IPS DF 6.9 (cell line): ENCODE data around the gene EPB41L1.

Source experiments
- DNase-seq: peaks from one replicate; pipeline ENCODE4 v3.0.0-alpha.2; 2013; ENCODE audit warnings: low read depth, low spot score
- H3K27ac ChIP-seq: one replicate; pipeline ENCODE4 v1.5.1; 2013; ENCODE audit warnings: low read length, control low read depth
- H3K27me3 ChIP-seq: 2 replicates; pipeline ENCODE4 v1.6.1; 2013; ENCODE audit warnings: mild to moderate bottlenecking, low read length; ENCODE audit not compliant: control insufficient read depth, insufficient read depth
- H3K36me3 ChIP-seq: 2 replicates; pipeline ENCODE4 v1.6.1; 2013; ENCODE audit warnings: low read length; ENCODE audit not compliant: control insufficient read depth, insufficient read depth
- H3K4me1 ChIP-seq: 2 replicates; pipeline ENCODE4 v1.6.1; 2013; ENCODE audit warnings: low read length; ENCODE audit not compliant: control insufficient read depth, insufficient read depth
- H3K4me3 ChIP-seq: 2 replicates; pipeline ENCODE4 v1.5.1; 2013; ENCODE audit warnings: mild to moderate bottlenecking, low read length
- H3K9me3 ChIP-seq: 2 replicates; pipeline ENCODE4 v1.6.1; 2013; ENCODE audit warnings: low read length, inconsistent platforms; ENCODE audit not compliant: control insufficient read depth, insufficient read depth
- WGBS: extraction: QIAGEN DNeasy Blood & Tissue Kit; methylation state at CpG from one replicate; pipeline ENCODE4 v1.1.7; 2013; ENCODE audit warnings: mixed read lengths, missing lambda C conversion rate; ENCODE audit not compliant: insufficient read length, insufficient coverage; 5-methylcytosine and 5-hydroxymethylcytosine counted together

The EPB41L1 gene

DNA sequence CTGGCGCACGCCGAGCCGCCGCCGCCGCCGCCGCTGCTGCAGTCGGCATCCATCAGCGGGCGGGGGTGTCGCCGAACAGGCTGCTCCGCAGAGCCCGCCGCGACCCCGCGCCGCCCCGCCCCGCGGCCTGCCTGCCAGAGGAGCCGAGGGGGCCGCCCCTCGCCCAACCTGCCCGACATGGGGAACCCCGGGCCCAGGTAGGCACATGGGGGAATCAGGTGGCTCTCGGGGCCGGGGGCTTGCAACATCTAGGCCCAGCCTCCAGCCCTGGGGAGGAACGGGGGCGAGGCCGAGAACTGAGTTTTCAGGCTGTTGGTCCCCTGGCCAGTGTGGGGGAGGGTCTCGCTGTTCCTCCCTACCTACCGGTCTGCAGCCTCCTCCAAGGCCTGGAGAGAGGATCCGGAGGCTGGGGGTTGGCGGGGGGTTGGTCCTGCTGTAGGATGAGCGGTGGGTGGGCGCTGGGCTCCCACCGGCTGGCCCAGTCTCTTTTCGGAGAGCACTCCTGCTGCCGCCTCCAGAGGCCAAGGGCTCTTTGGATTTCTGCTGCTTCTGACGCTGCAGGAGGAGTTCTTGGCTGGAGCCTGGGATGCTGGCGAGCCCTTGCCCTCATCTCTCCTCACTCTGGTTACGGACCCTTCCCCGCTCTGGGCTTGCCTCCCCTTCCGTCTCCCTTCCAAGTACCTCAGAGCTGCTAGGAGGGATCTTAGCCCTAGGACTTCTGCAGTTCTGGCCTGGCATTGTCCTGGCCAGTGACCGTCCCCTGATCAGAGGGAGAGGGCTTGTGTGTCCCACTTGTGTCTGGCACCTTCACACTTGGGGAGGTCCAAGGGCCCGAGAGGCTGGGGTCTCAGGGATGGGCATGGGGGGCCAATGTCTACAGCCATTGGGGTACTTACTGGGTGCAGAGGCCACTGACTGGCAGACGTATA, at the start of gene EPB41L1:
TSS of gene EPB41L1 (plus strand) at position 41 of the 929 bp plus-strand sequence. CDS start 19,038 bp downstream, outside the sequence.
- Histone ChIP-seq H3K4me3 (peak within 1 kb of the TSS; percentile 72; the same call in 1 of the 2 replicates), H3K9me3 (no peaks in the 10 kb centered on the region), H3K27ac (no peak within 1 kb of the TSS), H3K27me3 (no peaks in the 10 kb centered on the region), H3K36me3 (no peaks in the 10 kb centered on the region), H3K4me1 (0 out of 2 replicates have a peak, but pooled peaks cover 1% of the 10 kb centered on the region)
- DNase-seq: no peak
- no CpG with 5 or more reads among the region's 51 CpGs for WGBS

DNA sequence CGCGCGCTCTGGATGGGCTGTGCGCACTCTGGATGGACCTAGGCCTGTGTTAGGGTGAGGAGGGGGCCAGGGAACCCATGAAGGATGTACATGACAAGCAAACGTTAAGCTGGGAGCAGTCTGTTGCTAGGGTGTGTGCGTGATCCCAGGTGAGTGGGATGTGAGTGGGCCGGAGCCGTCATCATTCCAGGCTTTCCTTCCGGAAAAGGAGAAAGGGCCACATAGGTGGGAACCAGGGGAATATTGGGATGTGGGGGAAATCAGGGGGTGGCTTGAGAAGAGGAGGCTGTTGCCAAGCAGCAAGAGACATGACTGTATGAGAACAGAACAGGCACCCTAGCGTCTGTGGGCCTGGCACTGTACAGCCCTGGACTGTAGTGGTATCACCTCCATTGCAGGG, 49.7 kb upstream of the EPB41L1 start:
- peaks cover 9% of the 10 kb centered on the region for H3K27me3 ChIP-seq
- no peak for DNase-seq
- H3K4me1 ChIP-seq: peaks cover 2% of the 10 kb centered on the region; the same call in 1 of the 2 replicates
- H3K4me3 ChIP-seq: no peak overlapping the region
- no peak overlapping the region for H3K27ac ChIP-seq
- H3K36me3 ChIP-seq: no peaks in the 10 kb centered on the region
- no CpG with 5 or more reads among the region's 10 CpGs for WGBS
- no peaks in the 10 kb centered on the region for H3K9me3 ChIP-seq

DNA sequence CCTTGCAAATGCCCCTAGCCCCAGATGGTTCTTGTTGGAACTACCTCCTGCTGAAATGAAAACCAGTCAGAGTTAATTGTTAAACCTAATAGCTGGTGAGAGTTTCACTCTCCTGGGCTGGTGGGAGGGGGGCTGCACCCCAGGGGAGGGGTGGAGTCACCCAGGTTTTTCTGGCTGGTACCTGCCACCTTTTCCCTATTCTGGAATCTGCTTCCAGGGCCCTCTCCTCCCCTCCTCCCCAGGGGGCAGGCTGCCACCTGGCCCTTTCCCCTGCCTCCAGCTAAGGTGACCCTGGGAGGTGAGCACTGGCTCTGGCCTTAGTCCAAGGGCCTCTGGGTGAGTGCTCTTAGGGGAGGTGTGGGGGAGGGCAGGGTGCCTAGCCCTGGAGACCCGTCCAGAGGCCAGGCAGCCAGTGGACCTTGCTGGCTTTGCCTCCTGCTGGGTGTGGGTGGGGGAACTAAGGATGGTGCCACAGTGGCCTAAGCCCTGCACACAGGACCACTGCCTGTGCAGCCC, 48.8 kb upstream of the EPB41L1 start:
- no peak for DNase-seq
- H3K27me3 ChIP-seq: peaks cover 2% of the 10 kb centered on the region
- no CpG with 5 or more reads among the region's 1 CpG for WGBS
- no peak overlapping the region for H3K27ac ChIP-seq
- peaks cover 2% of the 10 kb centered on the region; the same call in 1 of the 2 replicates for H3K4me1 ChIP-seq
- no peaks in the 10 kb centered on the region for H3K9me3 ChIP-seq
- no peaks in the 10 kb centered on the region for H3K36me3 ChIP-seq
- H3K4me3 ChIP-seq: no peak overlapping the region

DNA sequence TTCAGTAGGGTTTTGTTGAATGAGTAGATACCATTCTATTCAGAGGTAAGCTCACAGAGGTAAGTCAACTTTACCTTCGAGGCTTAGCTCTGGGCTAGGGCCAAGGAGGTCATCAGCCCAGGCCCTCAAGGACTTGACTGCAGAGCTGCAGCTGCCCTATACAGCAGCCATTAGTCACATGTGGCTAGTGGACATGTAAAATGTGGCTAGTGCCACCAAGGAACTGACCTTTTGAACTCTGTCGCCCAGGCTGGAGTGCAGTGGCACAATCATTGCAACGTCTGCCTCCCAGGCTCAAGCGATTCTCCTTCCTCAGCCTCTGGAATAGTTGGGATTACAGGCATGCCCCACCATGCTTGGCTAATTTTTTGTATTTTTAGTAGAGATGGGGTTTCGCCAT, 47.9 kb upstream of the EPB41L1 start:
- H3K4me1 ChIP-seq: peaks cover 2% of the 10 kb centered on the region; the same call in 1 of the 2 replicates
- no peak for DNase-seq
- no peak overlapping the region for H3K4me3 ChIP-seq
- H3K9me3 ChIP-seq: no peaks in the 10 kb centered on the region
- no CpG with 5 or more reads among the region's 5 CpGs for WGBS
- H3K27me3 ChIP-seq: peaks cover 1% of the 10 kb centered on the region
- H3K36me3 ChIP-seq: no peaks in the 10 kb centered on the region
- H3K27ac ChIP-seq: no peak overlapping the region

DNA sequence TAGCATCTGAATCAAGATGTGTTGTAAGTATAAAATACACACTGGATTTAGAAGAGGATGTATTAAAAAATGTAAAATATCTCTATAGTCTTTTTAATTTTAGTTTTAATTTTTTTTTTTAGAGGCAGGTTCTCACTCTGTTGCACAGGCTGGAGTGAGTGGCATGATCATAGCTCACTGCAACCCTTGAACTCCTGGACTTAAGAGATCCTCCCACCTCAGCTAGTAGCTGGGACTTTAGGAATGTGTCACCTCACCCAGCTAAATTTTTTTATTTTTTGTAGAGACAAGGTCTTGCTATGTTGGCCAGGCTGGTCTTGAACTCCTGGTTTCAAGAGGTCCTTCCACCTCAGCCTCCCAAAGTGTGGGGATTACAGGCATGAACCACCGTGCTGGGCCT, 46.7 kb upstream of the EPB41L1 start:
- peaks cover 2% of the 10 kb centered on the region; the same call in 1 of the 2 replicates for H3K4me1 ChIP-seq
- no peaks in the 10 kb centered on the region for H3K9me3 ChIP-seq
- WGBS: no CpG with 5 or more reads among the region's 1 CpG

DNA sequence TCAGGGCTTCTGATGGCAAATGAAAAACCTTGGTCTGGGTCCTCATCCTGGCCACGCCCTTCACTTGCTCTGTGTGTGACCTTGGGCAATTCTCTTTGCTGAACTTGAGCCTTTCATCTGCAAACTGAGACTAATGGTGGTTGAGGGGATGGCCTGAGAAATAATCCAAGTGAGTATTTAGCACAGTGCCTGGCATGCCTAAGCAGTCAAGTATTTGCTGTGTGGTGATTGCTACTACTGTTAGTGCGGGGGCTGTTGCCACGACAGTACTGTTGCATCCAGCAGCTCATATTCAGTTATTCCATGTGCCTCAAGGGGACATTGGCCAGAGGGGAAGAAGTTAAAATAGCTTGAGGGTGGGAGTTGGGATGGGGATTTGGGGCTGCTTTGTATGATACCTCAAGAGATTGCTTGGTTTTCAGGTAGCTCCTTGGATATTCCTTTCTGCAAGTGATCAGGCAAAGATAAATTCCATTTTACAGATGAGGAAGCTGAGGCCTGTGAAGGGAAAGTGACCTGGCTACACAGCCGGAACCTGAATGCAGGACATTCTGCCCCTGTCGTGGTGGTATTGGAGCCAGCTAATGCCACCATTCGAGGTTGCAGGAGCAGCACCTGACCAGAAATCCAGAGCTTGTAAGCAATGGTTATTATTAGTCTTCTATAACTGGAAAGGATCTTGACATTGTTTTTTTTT, 45.1 kb upstream of the EPB41L1 start:
- no peaks in the 10 kb centered on the region for H3K9me3 ChIP-seq
- H3K4me1 ChIP-seq: peaks cover 2% of the 10 kb centered on the region; the same call in 1 of the 2 replicates
- no CpG with 5 or more reads among the region's 6 CpGs for WGBS
- no peak overlapping the region for H3K27ac ChIP-seq
- H3K4me3 ChIP-seq: no peak overlapping the region
- no peaks in the 10 kb centered on the region for H3K36me3 ChIP-seq
- no peaks in the 10 kb centered on the region; the same call in 1 of the 2 replicates for H3K27me3 ChIP-seq
- DNase-seq: no peak

More for the DNA sequence above, 46.7 kb upstream of the EPB41L1 start:
- H3K36me3 ChIP-seq: no peaks in the 10 kb centered on the region
- H3K27me3 ChIP-seq: no peaks in the 10 kb centered on the region; the same call in 1 of the 2 replicates
- no peak overlapping the region for H3K4me3 ChIP-seq
- no peak for DNase-seq
- H3K27ac ChIP-seq: no peak overlapping the region

DNA sequence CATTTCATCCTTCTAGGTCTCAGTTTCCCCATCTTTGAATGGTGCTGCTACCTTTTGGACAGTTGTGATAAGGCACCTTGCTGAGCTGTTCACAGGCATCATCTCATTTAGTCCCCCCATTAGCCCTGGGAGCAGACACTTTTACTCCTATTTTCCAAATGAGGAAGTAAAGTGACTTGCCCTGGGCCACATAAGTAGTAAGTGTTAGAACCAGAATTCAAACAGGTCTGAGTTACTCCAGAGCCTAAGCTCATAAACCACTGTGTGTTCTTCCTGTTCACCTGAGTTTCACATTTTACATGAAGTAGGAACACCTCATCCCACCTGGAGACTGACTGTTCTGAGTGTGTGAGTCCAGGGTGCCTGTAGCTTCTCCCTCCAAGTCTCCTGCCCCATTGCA, 43.5 kb upstream of the EPB41L1 start:
- Histone ChIP-seq H3K4me3 (no peak overlapping the region), H3K9me3 (no peaks in the 10 kb centered on the region), H3K4me1 (peaks cover under 1% of the 10 kb centered on the region; the same call in 1 of the 2 replicates), H3K27ac (no peak overlapping the region), H3K27me3 (no peaks in the 10 kb centered on the region; the same call in 1 of the 2 replicates), H3K36me3 (no peaks in the 10 kb centered on the region)
- DNase-seq: no peak

DNA sequence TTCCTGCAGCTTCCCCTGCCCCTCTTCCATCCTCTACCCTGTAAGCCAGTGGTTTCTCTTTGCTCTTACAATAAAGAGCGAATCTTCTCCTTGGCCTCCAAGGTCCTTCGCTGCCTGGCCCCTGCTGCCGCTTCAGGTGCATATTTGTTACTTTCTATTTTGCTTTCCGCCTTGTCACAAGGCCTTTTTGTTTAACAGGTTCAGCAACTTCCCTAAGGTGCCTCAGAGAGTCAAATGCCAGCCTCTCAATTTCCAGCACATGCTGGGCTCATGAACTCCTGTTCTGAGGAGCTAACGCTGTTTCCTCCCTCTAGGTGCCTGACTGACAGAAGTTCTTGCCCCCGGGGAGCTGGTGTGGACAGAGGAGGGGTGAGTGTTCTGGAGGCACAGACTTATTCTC, 42.4 kb upstream of the EPB41L1 start:
- Histone ChIP-seq H3K27me3 (no peaks in the 10 kb centered on the region), H3K4me3 (no peak overlapping the region), H3K36me3 (no peaks in the 10 kb centered on the region), H3K9me3 (no peaks in the 10 kb centered on the region), H3K4me1 (no peaks in the 10 kb centered on the region), H3K27ac (no peak overlapping the region)
- no peak for DNase-seq
- no CpG with 5 or more reads among the region's 6 CpGs for WGBS

DNA sequence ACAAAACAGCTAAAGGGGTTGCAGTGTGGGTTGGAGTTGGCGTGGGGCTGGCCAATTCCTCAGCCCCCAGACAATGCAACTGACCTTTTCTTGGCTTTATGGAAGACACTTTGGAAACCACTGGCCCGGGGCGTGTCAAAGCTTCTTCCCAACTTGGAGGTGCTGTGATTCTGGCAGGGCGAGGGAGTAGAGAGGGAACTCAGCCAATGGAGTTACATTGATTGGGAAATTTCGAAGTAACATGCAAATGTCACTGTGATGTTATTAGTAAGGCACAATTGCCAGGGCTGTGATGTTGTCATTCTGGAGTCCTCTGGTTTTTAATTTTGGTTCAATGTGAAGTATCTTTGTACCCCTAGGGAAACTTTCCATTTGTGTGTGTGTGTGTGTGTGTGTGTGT, 41.5 kb upstream of the EPB41L1 start:
- Histone ChIP-seq H3K27me3 (no peaks in the 10 kb centered on the region), H3K36me3 (no peaks in the 10 kb centered on the region), H3K9me3 (no peaks in the 10 kb centered on the region), H3K4me1 (no peaks in the 10 kb centered on the region), H3K4me3 (no peak overlapping the region), H3K27ac (no peak overlapping the region)
- WGBS: no CpG with 5 or more reads among the region's 5 CpGs
- DNase-seq: no peak

DNA sequence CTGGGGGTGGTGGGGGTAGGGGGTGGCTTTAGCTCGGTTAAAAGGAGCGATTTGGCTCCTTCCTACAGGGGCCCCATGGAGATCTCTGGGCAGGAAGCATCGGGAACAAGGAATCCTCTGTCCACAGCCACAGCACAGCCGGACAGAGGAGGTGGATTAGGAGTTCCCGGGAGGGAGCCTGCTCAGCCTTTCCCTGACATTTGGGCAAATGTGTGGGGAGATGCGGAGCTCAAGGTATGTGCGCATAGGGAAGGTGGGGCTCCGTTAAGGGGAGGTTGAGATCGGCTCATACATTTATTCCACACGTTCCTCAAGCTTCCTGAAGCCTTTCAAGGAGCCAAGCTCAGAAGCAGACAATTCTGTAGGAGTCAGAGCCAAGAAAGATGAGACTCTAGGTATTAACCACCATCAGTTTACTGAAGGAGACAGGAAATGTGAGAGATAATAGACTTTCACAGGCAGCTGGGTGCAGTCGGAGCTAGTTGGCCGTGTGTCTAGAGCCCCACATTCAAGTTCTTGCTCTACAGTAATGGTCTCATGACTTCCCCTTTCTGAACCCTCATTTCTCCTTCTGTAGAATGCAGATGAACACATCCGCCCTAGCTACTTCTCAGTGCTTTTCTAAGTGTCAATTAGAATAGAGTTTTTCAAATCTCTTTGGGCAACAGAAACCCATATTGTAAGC, 40.8 kb upstream of the EPB41L1 start:
- Histone ChIP-seq H3K27ac (no peak overlapping the region), H3K36me3 (no peaks in the 10 kb centered on the region), H3K4me3 (no peak overlapping the region), H3K27me3 (no peaks in the 10 kb centered on the region), H3K4me1 (no peaks in the 10 kb centered on the region), H3K9me3 (no peaks in the 10 kb centered on the region)
- no CpG with 5 or more reads among the region's 13 CpGs for whole genome bisulfite sequencing
- DNase-seq: no peak
